Fibroblast of lung (primary cell): Measurements from ENCODE around the gene DUSP28.

Source experiments
- CTCF ChIP-seq, 2 donors: IDR thresholded peaks in 1 of 2; conservative IDR thresholded peaks in 1 of 2; 1 replicate in 1 of 2; 2 replicates in 1 of 2; pipeline ENCODE4 v1.5.1; 2011 to 2012; ENCODE audit warnings: low read length in 2 of 2, control low read depth in 1 of 2, inconsistent platforms in 1 of 2, low read depth in 1 of 2, mild to moderate bottlenecking in 1 of 2
- EZH2 ChIP-seq: IDR thresholded peaks from 2 replicates; pipeline ENCODE4 v1.5.1; 2012; ENCODE audit warnings: low read length, control low read depth, mild to moderate bottlenecking; ENCODE audit errors: missing control alignments

GRCh38 chr2:240519396-240520129 is 40.6 kb upstream of the DUSP28 start:
- TF ChIP-seq CTCF (conservative IDR thresholded peaks at IDR 0.05 in 1 of 2, IDR thresholded peaks at IDR 0.05 in 1 of 2; ENCODE audit: low read depth in 1 of 2, low read length in 2 of 2) (no peak), EZH2 (peak; percentile 7)
